OCI-LY7 (cell line): ENCODE data around the gene CYP2D6. TPM values are rescaled to one million over a fixed set of nuclear protein-coding genes. Genes with fewer than 3 reads are reported as not detected.
A peak's percentile ranks its signal among the peaks of the same experiment; 100 is the strongest.

Source experiments
- BruUV-seq: library from RNA; stranded (reverse); fragments of 400-500 nt; replicated peaks from 2 replicates; lab custom pipeline; 2021; lab: Mats Ljungman, UMichigan
- CTCF ChIA-PET: fragments of 300-600 bp; sonication (Branson Sonifier 250); formaldehyde crosslinking; loops from one replicate; lab custom pipeline; 2022; ENCODE audit warnings: antibody characterized with exemption; ENCODE audit not compliant: unreplicated experiment; lab: Charles Lee
- POLR2A ChIA-PET: fragments of 300-600 bp; sonication (Branson Sonifier 250); formaldehyde crosslinking; loops from one replicate; lab custom pipeline; 2022; ENCODE audit warnings: antibody characterized with exemption; lab: Charles Lee
- DNase-seq: peaks from one replicate; pipeline ENCODE4 v3.0.0-alpha.2; 2015; ENCODE audit warnings: low spot score
- H2AFZ ChIP-seq: fragments of 200-600 bp; sonication (generic), shearing (Covaris generic); 2 replicates; pipeline ENCODE4 v1.6.1; 2014; ENCODE audit warnings: mild to moderate bottlenecking, antibody characterized with exemption, low read length, moderate library complexity
- H3K27ac ChIP-seq: fragments of 200-600 bp; sonication (generic); 2 replicates; pipeline ENCODE4 v1.5.1; 2014; ENCODE audit warnings: mixed run types, low read depth, mild to moderate bottlenecking, moderate library complexity, low read length, inconsistent platforms; ENCODE audit not compliant: poor library complexity, severe bottlenecking
- H3K36me3 ChIP-seq: fragments of 200-600 bp; sonication (generic); 2 replicates; pipeline ENCODE4 v1.6.1; 2014; ENCODE audit warnings: mild to moderate bottlenecking, antibody characterized with exemption, low read length, moderate library complexity, mixed read lengths; ENCODE audit not compliant: insufficient read depth
- H3K4me1 ChIP-seq: fragments of 200-600 bp; sonication (generic); 2 replicates; pipeline ENCODE4 v1.5.1; 2014; ENCODE audit warnings: mild to moderate bottlenecking, low read length; ENCODE audit not compliant: insufficient read depth, poor library complexity, severe bottlenecking
- H3K4me2 ChIP-seq: fragments of 200-600 bp; sonication (generic); 2 replicates; pipeline ENCODE4 v1.6.1; 2014; ENCODE audit warnings: mild to moderate bottlenecking, low read length
- H3K4me3 ChIP-seq: fragments of 200-600 bp; sonication (generic); 2 replicates; pipeline ENCODE4 v1.5.1; 2014; ENCODE audit warnings: mild to moderate bottlenecking, low read depth, low read length; ENCODE audit not compliant: poor library complexity, severe bottlenecking
- H3K79me2 ChIP-seq: fragments of 200-600 bp; sonication (generic); 2 replicates; pipeline ENCODE4 v1.6.1; 2016; ENCODE audit warnings: low read depth, mild to moderate bottlenecking, low read length, moderate library complexity, mixed read lengths; ENCODE audit not compliant: insufficient read depth
- H3K9me2 ChIP-seq: fragments of 200-600 bp; sonication (generic); 2 replicates; pipeline ENCODE4 v1.6.1; 2016; ENCODE audit warnings: mild to moderate bottlenecking, low read length, mixed read lengths; ENCODE audit not compliant: insufficient read depth
- H3K9me3 ChIP-seq: fragments of 200-600 bp; sonication (generic); 2 replicates; pipeline ENCODE4 v1.6.1; 2014; ENCODE audit warnings: mild to moderate bottlenecking, mixed run types, low read length, mixed read lengths
- H4K20me1 ChIP-seq: fragments of 200-600 bp; sonication (generic); 2 replicates; pipeline ENCODE4 v1.6.1; 2014; ENCODE audit warnings: mild to moderate bottlenecking, antibody characterized with exemption, low read length, moderate library complexity, mixed read lengths; ENCODE audit not compliant: insufficient read depth
- CTCF ChIP-seq: fragments of 200-600 bp; sonication (generic); conservative IDR thresholded peaks from 2 replicates; pipeline ENCODE4 v1.5.1; 2014; ENCODE audit warnings: mild to moderate bottlenecking, antibody characterized with exemption, low read length, moderate library complexity, mixed read lengths
- EZH2phosphoT487 ChIP-seq: fragments of 200-600 bp; sonication (generic); IDR thresholded peaks from 2 replicates; pipeline ENCODE4 v1.6.1; 2018; ENCODE audit warnings: low read depth, borderline replicate concordance, mild to moderate bottlenecking, mixed run types, antibody characterized with exemption, low read length, moderate library complexity, mixed read lengths
- intact Hi-C: fragments of 100-400 bp; cut with micrococcal nuclease; formaldehyde crosslinking; loops from one replicate; pipeline ENCODE4 v1.10.0; 2022; ENCODE audit not compliant: unreplicated experiment
- total RNA-seq, 2 experiments: library from RNA; depleted of rRNA in 1 of 2; stranded (reverse); fragments of >200 nt in 1 of 2; shearing (Covaris generic) in 1 of 2; gene quantifications; 2 replicates each; pipeline ENCODE4 v1.2.3, GENCODE V29; 2014 to 2022

CYP2D6 gene
- total RNA-seq, 2 experiments from 2014 or later: 3.0 to 4.1 TPM

DNA sequence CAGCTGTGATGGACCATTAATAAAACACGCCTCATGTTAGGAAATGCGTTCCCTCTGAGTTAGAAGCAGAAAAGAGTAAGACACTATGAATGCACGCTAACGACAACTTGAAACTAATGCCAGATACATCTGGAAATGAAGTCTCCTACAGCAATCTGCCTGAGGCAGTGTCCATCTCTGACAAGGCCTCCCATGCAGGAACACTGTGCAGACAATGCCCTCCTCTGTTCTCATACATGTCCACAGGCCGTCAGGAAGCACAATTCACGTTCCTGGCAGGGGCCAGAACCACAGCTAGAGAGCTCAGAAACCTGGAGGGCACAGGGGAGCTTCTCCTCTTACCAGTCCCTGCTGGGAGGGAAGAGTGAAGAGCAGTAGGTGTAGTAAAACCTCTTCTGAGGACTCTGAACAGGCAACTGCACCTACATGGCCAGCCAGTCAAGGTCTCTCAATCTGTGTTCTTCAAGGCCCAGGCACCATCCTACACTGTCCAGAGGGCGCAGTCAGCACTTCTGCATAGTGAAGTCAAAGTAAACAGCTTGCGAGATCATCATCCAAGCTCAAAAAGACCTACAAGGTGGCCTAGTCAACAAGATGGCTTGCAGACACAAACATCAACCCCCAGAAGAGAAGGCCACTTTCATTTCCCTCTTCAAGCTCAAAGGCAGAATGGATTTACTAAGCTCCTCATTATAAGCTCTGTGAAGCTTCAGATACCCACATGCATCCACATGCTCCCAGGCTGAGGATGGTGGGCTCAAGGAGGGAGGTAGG is 41.5 kb upstream of the CYP2D6 start:
- peak overlapping the region; percentile 18 for H3K27ac ChIP-seq
- POLR2A ChIA-PET: interaction anchor here (0.6 to 1.1 kb wide), 3 partner anchors 12 to 227 kb away, joined by 3 read pairs; no protein-coding TSS in a partner anchor

GRCh38 chr22:42171417-42171816 is 40.8 kb upstream of the CYP2D6 start:
- H3K9me2 ChIP-seq: no peaks in the 10 kb centered on the region
- BruUV-seq: no TSS peak
- H3K36me3 ChIP-seq: peaks cover 43% of the 10 kb centered on the region
- DNase-seq: no peak
- TF ChIP-seq EZH2phosphoT487 (no peak), CTCF (no peak)
- no peaks in the 10 kb centered on the region for H4K20me1 ChIP-seq
- no peaks in the 10 kb centered on the region for H3K9me3 ChIP-seq
- intact Hi-C loops: no loop called here
- H3K79me2 ChIP-seq: peaks cover 5% of the 10 kb centered on the region; the same call in 1 of the 2 replicates
- H3K4me2 ChIP-seq: no peak overlapping the region
- no peak overlapping the region for H3K4me3 ChIP-seq
- POLR2A ChIA-PET: interaction anchor here (0.6 kb wide), 1 partner anchor 651 kb away, joined by 3 read pairs; no protein-coding TSS in a partner anchor
- CTCF ChIA-PET: interaction anchor here (0.7 kb wide), 1 partner anchor 261 kb away, joined by 3 read pairs; the partner anchor contains the start of gene NFAM1
- H3K27ac ChIP-seq: no peak overlapping the region
- no peak overlapping the region for H2AFZ ChIP-seq
- H3K4me1 ChIP-seq: peaks cover 25% of the 10 kb centered on the region

More for the DNA sequence above, 41.5 kb upstream of the CYP2D6 start:
- Histone ChIP-seq H3K9me3 (no peaks in the 10 kb centered on the region), H3K9me2 (no peaks in the 10 kb centered on the region), H3K36me3 (peaks cover 43% of the 10 kb centered on the region), H4K20me1 (no peaks in the 10 kb centered on the region), H3K79me2 (peaks cover 5% of the 10 kb centered on the region; the same call in 1 of the 2 replicates), H3K4me1 (peaks cover 25% of the 10 kb centered on the region), H3K4me2 (0 out of 2 replicates have a peak overlapping the region, but pooled peaks have one; percentile 2), H3K4me3 (no peak overlapping the region), H2AFZ (no peak overlapping the region)
- no TSS peak for BruUV-seq
- CTCF ChIA-PET: interaction anchor here (0.6 to 0.7 kb wide), 2 partner anchors 125 to 260 kb away, joined by 3 to 4 read pairs; partner anchors contain the start of gene NFAM1
- TF ChIP-seq CTCF (no peak), EZH2phosphoT487 (no peak)
- DNase-seq: peak; percentile 54
- intact Hi-C loops: no loop called here

DNA sequence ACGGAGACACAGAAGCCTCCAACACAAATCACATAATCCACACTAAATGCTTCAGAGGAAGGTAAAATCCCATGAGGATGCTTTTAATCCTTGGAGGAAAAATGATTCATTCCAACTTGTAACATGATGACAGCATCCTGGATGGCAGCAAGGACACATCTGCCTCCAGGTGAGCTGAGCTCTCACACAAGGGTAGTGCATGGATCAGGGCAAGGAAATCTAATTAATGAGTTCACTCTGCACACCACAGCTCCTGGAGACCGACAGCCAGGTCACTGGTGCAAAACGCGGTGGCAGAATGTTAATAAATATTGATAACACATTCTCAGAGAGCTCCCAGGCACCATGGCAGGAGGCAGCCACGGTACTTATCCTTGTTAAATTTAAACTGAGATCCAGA is 40.3 kb upstream of the CYP2D6 start:
- intact Hi-C loops: no loop called here
- H3K27ac ChIP-seq: no peak overlapping the region
- no peak overlapping the region for H3K4me3 ChIP-seq
- peaks cover 5% of the 10 kb centered on the region; the same call in 1 of the 2 replicates for H3K79me2 ChIP-seq
- POLR2A ChIA-PET: interaction anchor here (0.6 to 1.0 kb wide), 2 partner anchors 185 to 651 kb away, joined by 3 to 9 read pairs; no protein-coding TSS in a partner anchor
- BruUV-seq: no TSS peak
- no peaks in the 10 kb centered on the region for H3K9me2 ChIP-seq
- no peak overlapping the region for H2AFZ ChIP-seq
- peaks cover 25% of the 10 kb centered on the region for H3K4me1 ChIP-seq
- H3K4me2 ChIP-seq: no peak overlapping the region
- TF ChIP-seq CTCF (no peak), EZH2phosphoT487 (no peak)
- CTCF ChIA-PET: no interaction called here
- H3K36me3 ChIP-seq: peaks cover 42% of the 10 kb centered on the region
- no peaks in the 10 kb centered on the region for H3K9me3 ChIP-seq
- no peaks in the 10 kb centered on the region for H4K20me1 ChIP-seq
- no peak for DNase-seq
